Skeletal muscle tissue (tissue), 4 donors: ENCODE measurements around the gene ARHGEF28. TPM values are rescaled to one million over a fixed set of nuclear protein-coding genes. Genes with fewer than 3 reads are reported as not detected.

Source experiments
- H3K27ac ChIP-seq: one replicate; pipeline ENCODE4 v1.7.0; 2013; ENCODE audit warnings: mild to moderate bottlenecking, low read depth, low read length, inconsistent platforms
- H3K27me3 ChIP-seq, 3 donors: one replicate each; pipeline ENCODE4 v1.7.0; 2013; ENCODE audit warnings: low read length in 3 of 3; ENCODE audit not compliant: control insufficient read depth in 3 of 3, insufficient read depth in 3 of 3
- H3K36me3 ChIP-seq, 3 donors: one replicate each; pipeline ENCODE4 v1.7.0; 2013; ENCODE audit warnings: low read length in 3 of 3; ENCODE audit not compliant: control insufficient read depth in 3 of 3, insufficient read depth in 3 of 3
- H3K4me1 ChIP-seq, 3 donors: one replicate each; pipeline ENCODE4 v1.7.0; 2013; ENCODE audit warnings: low read length in 3 of 3, mild to moderate bottlenecking in 3 of 3; ENCODE audit not compliant: control insufficient read depth in 3 of 3, insufficient read depth in 3 of 3
- H3K4me3 ChIP-seq, 3 donors: one replicate each; pipeline ENCODE4 v1.7.0; 2013; ENCODE audit warnings: low read length in 3 of 3
- H3K9ac ChIP-seq, 3 donors: one replicate each; pipeline ENCODE4 v1.7.0; 2013; ENCODE audit warnings: low read length in 3 of 3, mild to moderate bottlenecking in 3 of 3, moderate library complexity in 2 of 3, low read depth in 1 of 3
- H3K9me3 ChIP-seq, 3 donors: one replicate each; pipeline ENCODE4 v1.7.0; 2013; ENCODE audit warnings: low read length in 3 of 3; ENCODE audit not compliant: control insufficient read depth in 3 of 3
- total RNA-seq: library from RNA; depleted of rRNA; stranded (reverse); fragments of >200 nt; gene quantifications from one replicate; pipeline ENCODE4 v1.2.3, GENCODE V29; 2014
- donor health status: Osteomylitis.

The ARHGEF28 gene
- total RNA-seq, 1 donor from 2014 or later, result 8.4 TPM

GRCh38 chr5:73816656-73817420, 190.8 kb downstream of the ARHGEF28 start:
- Histone ChIP-seq H3K4me1 (no peaks in the 10 kb centered on the region), H3K9ac (no peak overlapping the region), H3K9me3 (no peaks in the 10 kb centered on the region), H3K4me3 (no peak overlapping the region), H3K27ac (no peak overlapping the region), H3K36me3 (no peaks in the 10 kb centered on the region), H3K27me3 (peaks cover 0 to 3% (median 0%) of the 10 kb centered on the region in 3 donors)

GRCh38 chr5:73818357-73818756, 192.4 kb downstream of the ARHGEF28 start:
- H3K36me3 ChIP-seq, result no peaks in the 10 kb centered on the region
- H3K9ac ChIP-seq, result no peak overlapping the region
- no peaks in the 10 kb centered on the region for H3K9me3 ChIP-seq
- H3K27ac ChIP-seq, result no peak overlapping the region
- peaks cover 0 to 3% (median 0%) of the 10 kb centered on the region in 3 donors for H3K27me3 ChIP-seq
- no peak overlapping the region for H3K4me3 ChIP-seq
- H3K4me1 ChIP-seq, result no peaks in the 10 kb centered on the region

- H3K9me3 ChIP-seq, result no peaks in the 10 kb centered on the region
- no peak overlapping the region for H3K9ac ChIP-seq
- no peaks in the 10 kb centered on the region for H3K27me3 ChIP-seq
- H3K36me3 ChIP-seq, result no peaks in the 10 kb centered on the region
- no peak overlapping the region for H3K27ac ChIP-seq
- H3K4me1 ChIP-seq, result no peaks in the 10 kb centered on the region
- no peak overlapping the region for H3K4me3 ChIP-seq
Observed at GRCh38 chr5:73820326-73820725, 194.3 kb downstream of the ARHGEF28 start.

GRCh38 chr5:73821003-73821402, 195.0 kb downstream of the ARHGEF28 start:
- Histone ChIP-seq H3K4me1 (no peaks in the 10 kb centered on the region), H3K27ac (no peak overlapping the region), H3K4me3 (no peak overlapping the region), H3K9ac (no peak overlapping the region), H3K9me3 (no peaks in the 10 kb centered on the region), H3K27me3 (no peaks in the 10 kb centered on the region), H3K36me3 (no peaks in the 10 kb centered on the region)

GRCh38 chr5:73822278-73822988, 196.4 kb downstream of the ARHGEF28 start:
- H3K9ac ChIP-seq, result no peak overlapping the region
- H3K9me3 ChIP-seq, result no peaks in the 10 kb centered on the region
- no peak overlapping the region for H3K4me3 ChIP-seq
- no peaks in the 10 kb centered on the region for H3K27me3 ChIP-seq
- H3K36me3 ChIP-seq, result no peaks in the 10 kb centered on the region
- peaks cover 0 to 5% (median 0%) of the 10 kb centered on the region in 3 donors for H3K4me1 ChIP-seq
- H3K27ac ChIP-seq, result no peak overlapping the region

- H3K27me3 ChIP-seq, result no peaks in the 10 kb centered on the region
Observed at GRCh38 chr5:73822989-73823339, 197.0 kb downstream of the ARHGEF28 start.

GRCh38 chr5:73823508-73823925, 197.5 kb downstream of the ARHGEF28 start:
- Histone ChIP-seq H3K4me1 (peaks cover 0 to 5% (median 0%) of the 10 kb centered on the region in 3 donors), H3K27me3 (no peaks in the 10 kb centered on the region), H3K9ac (no peak overlapping the region), H3K36me3 (no peaks in the 10 kb centered on the region), H3K9me3 (no peaks in the 10 kb centered on the region), H3K4me3 (no peak overlapping the region), H3K27ac (no peak overlapping the region)

More at GRCh38 chr5:73822989-73823339, 197.0 kb downstream of the ARHGEF28 start:
- H3K9ac ChIP-seq, result no peak overlapping the region
- no peak overlapping the region for H3K27ac ChIP-seq
- H3K4me1 ChIP-seq, result peaks cover 0 to 5% (median 0%) of the 10 kb centered on the region in 3 donors
- H3K4me3 ChIP-seq, result no peak overlapping the region
- H3K9me3 ChIP-seq, result no peaks in the 10 kb centered on the region
- no peaks in the 10 kb centered on the region for H3K36me3 ChIP-seq

- Histone ChIP-seq H3K4me1 (peaks cover 0 to 5% (median 0%) of the 10 kb centered on the region in 3 donors), H3K36me3 (no peaks in the 10 kb centered on the region), H3K27ac (no peak overlapping the region), H3K27me3 (no peaks in the 10 kb centered on the region), H3K4me3 (no peak overlapping the region), H3K9me3 (no peaks in the 10 kb centered on the region), H3K9ac (no peak overlapping the region)
Observed at GRCh38 chr5:73825199-73825598, 199.2 kb downstream of the ARHGEF28 start.

- no peak overlapping the region for H3K9ac ChIP-seq
- H3K27me3 ChIP-seq, result no peaks in the 10 kb centered on the region
- H3K4me3 ChIP-seq, result no peak overlapping the region
- no peaks in the 10 kb centered on the region for H3K9me3 ChIP-seq
- no peaks in the 10 kb centered on the region for H3K36me3 ChIP-seq
- no peak overlapping the region for H3K27ac ChIP-seq
- H3K4me1 ChIP-seq, result peaks cover 0 to 5% (median 0%) of the 10 kb centered on the region in 3 donors
Observed at GRCh38 chr5:73825736-73826135, 199.7 kb downstream of the ARHGEF28 start.
